Thoracic aorta (tissue), 2 donors: Measurements from ENCODE around the gene ZFAND3. TPM values are rescaled to one million over a fixed set of nuclear protein-coding genes. Genes with fewer than 3 reads are reported as not detected.
A peak's percentile ranks its signal among the peaks of the same experiment; 100 is the strongest.

Experiments
- ATAC-seq: fragments of 150-250 bp; one replicate; pipeline ENCODE4 v1.8.0; 2017; ENCODE audit warnings: low read depth; ENCODE audit not compliant: insufficient number of reproducible peaks, low FRiP score
- DNase-seq: peaks from one replicate; pipeline ENCODE4 v3.0.0-alpha.2; 2020; ENCODE audit warnings: low spot score
- H3K27ac ChIP-seq, 2 donors: fragments of 200-600 bp; sonication (generic); 1 replicate in 1 of 2; 2 replicates in 1 of 2; pipeline ENCODE4 v1.5.1; 2016; ENCODE audit warnings: mild to moderate bottlenecking in 2 of 2, moderate library complexity in 2 of 2
- H3K27me3 ChIP-seq: fragments of 200-600 bp; sonication (generic); replicated peaks from 2 replicates; pipeline ENCODE4 v1.6.0; 2016; ENCODE audit warnings: mild to moderate bottlenecking; ENCODE audit not compliant: insufficient read depth
- H3K36me3 ChIP-seq: fragments of 200-600 bp; sonication (generic); one replicate; pipeline ENCODE4 v1.5.1; 2016
- H3K4me1 ChIP-seq, 2 donors: fragments of 200-600 bp; sonication (generic); 1 replicate in 1 of 2; 2 replicates in 1 of 2; pipeline versions ENCODE4 v1.5.1 to v1.6.0; 2016; ENCODE audit warnings: low read depth in 2 of 2, mild to moderate bottlenecking in 1 of 2; ENCODE audit not compliant: control insufficient read depth in 1 of 2
- H3K4me3 ChIP-seq: fragments of 200-600 bp; sonication (generic); 2 replicates; pipeline ENCODE4 v1.5.1; 2016; ENCODE audit warnings: mild to moderate bottlenecking
- H3K9me3 ChIP-seq: fragments of 200-600 bp; sonication (generic); 2 replicates; pipeline ENCODE4 v1.5.1; 2016
- total RNA-seq, 2 donors: library from RNA; depleted of rRNA; stranded (reverse); fragments of >200 nt; gene quantifications; one replicate each; pipeline versions ENCODE4 v1.1.0 to v1.2.3, GENCODE V29; 2016
- TF ChIP-seq, protein P1 (sequence below): fragments of 200-600 bp; sonication (generic); IDR thresholded peaks from one replicate; pipeline ENCODE4 v1.5.1; 2019; ENCODE audit warnings: antibody characterized with exemption

The ZFAND3 gene
- total RNA-seq, 2 donors from 2014 or later, result 45.4 to 56.2 TPM

DNA sequence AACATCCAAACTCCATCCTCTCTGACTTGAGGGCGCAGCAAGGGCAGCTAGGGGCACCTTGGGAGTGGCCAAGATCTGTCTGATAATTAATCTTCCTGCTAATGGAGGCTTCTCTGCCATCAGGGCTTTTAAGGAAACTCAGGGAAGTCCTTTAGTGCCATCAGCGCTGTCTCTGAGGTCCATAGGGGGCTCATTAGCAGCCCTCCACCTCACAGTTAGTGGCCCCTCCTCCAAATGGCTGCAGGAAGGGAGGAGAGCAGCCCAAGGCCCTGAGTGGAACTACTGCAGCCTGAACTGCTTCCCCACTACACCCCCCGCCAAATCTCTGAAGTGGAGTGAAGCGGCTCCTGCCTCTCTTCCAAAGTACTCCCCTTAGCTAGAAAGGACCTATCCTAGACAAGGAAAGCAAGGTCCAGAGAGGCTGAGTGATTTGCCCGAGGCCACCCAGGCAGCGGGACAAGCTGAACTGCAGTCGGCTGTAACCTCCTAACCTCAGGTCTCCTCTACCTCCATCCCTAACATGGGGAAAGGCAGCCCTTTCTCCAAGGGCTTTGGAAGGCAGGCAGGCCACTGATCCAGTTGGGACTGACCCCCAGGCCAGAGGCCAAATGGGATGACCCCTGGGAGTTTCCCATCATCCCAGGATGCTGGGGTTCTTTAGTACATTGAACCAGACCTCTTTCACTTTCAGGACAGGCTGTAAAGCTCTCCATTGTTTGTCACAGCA is 39.5 kb upstream of the ZFAND3 start:
- no peak for ATAC-seq
- H3K9me3 ChIP-seq, result no peaks in the 10 kb centered on the region
- TF ChIP-seq, protein P1, sequence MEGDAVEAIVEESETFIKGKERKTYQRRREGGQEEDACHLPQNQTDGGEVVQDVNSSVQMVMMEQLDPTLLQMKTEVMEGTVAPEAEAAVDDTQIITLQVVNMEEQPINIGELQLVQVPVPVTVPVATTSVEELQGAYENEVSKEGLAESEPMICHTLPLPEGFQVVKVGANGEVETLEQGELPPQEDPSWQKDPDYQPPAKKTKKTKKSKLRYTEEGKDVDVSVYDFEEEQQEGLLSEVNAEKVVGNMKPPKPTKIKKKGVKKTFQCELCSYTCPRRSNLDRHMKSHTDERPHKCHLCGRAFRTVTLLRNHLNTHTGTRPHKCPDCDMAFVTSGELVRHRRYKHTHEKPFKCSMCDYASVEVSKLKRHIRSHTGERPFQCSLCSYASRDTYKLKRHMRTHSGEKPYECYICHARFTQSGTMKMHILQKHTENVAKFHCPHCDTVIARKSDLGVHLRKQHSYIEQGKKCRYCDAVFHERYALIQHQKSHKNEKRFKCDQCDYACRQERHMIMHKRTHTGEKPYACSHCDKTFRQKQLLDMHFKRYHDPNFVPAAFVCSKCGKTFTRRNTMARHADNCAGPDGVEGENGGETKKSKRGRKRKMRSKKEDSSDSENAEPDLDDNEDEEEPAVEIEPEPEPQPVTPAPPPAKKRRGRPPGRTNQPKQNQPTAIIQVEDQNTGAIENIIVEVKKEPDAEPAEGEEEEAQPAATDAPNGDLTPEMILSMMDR, result no peak

GRCh38 chr6:37781788-37782187 is 37.7 kb upstream of the ZFAND3 start:
- no peak for ATAC-seq
- no peaks in the 10 kb centered on the region for H3K27me3 ChIP-seq
- TF ChIP-seq, protein P1, result no peak

More for the DNA sequence above, 39.5 kb upstream of the ZFAND3 start:
- Histone ChIP-seq H3K27ac (no peak overlapping the region), H3K4me1 (peaks cover 11 to 20% of the 10 kb centered on the region in 2 donors), H3K4me3 (no peak overlapping the region), H3K36me3 (no peaks in the 10 kb centered on the region), H3K27me3 (no peaks in the 10 kb centered on the region)
- no peak for DNase-seq

GRCh38 chr6:37783025-37783855 is 36.3 kb upstream of the ZFAND3 start:
- Histone ChIP-seq H3K4me3 (peak overlapping the region; percentile 69), H3K9me3 (no peaks in the 10 kb centered on the region), H3K27ac (peak overlapping the region; percentile 41 to 47), H3K27me3 (no peaks in the 10 kb centered on the region), H3K4me1 (peaks cover 11 to 20% of the 10 kb centered on the region in 2 donors), H3K36me3 (no peaks in the 10 kb centered on the region)
- ATAC-seq, result no peak
- TF ChIP-seq, protein P1, result no peak
- no peak for DNase-seq

More at GRCh38 chr6:37781788-37782187, 37.7 kb upstream of the ZFAND3 start:
- Histone ChIP-seq H3K27ac (no peak overlapping the region), H3K9me3 (no peaks in the 10 kb centered on the region), H3K4me3 (no peak overlapping the region), H3K4me1 (peaks cover 11 to 20% of the 10 kb centered on the region in 2 donors), H3K36me3 (no peaks in the 10 kb centered on the region)
- DNase-seq, result no peak

DNA sequence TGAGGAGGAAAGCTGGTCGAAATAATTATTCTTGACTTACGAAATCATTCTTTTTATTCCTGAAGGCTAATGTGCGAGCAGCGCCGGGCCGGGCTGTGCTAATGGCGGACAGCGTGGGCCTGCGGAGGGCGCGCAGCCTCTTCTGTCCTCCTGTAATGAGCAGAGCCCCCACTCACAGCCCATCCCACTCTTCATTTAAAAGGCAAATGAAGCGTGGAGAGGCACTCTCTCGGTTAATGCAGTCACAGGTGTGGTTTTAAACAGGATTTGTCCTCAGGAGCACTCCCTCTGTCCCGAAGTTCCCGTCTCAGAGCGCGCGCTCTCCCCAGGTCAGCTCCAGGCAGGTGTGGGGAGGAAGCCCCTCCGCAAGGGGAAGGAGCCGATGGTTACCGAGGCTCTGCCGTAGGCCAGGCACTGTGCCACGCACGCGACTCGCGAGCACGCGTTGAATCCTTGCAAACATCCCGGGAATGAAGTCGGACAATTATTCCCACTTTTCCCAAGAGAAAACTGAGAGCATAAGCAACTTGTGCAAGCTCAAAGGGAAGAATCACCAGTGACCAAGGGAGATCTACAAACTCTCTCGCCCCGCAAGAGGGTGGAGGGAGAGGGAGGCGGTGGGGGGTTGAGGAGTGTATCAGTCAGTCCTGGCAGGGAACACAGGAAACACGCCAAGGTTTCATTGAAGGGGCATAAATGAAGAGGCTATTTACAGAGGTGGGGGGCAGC is 35.5 kb upstream of the ZFAND3 start:
- Histone ChIP-seq H3K27ac (peak overlapping the region in 1 of 2 donors; percentile 41), H3K27me3 (no peaks in the 10 kb centered on the region), H3K4me3 (peak overlapping the region; percentile 69), H3K9me3 (no peaks in the 10 kb centered on the region), H3K36me3 (no peaks in the 10 kb centered on the region), H3K4me1 (peaks cover 11 to 20% of the 10 kb centered on the region in 2 donors)
- no peak for DNase-seq
- TF ChIP-seq, protein P1, result no peak
- ATAC-seq, result peak; percentile 5
